Heart left ventricle (tissue), 16 donors: ENCODE data around the gene GNB3. TPM values are rescaled to one million over a fixed set of nuclear protein-coding genes. Genes with fewer than 3 reads are reported as not detected.
A peak's percentile ranks its signal among the peaks of the same experiment; 100 is the strongest.

Experiments used
- ATAC-seq, 4 donors: fragments of 200-7000 bp; cut with Tn5 transposase; one replicate each; pipeline ENCODE4 v1.9.1; 2020 to 2022; ENCODE audit warnings: moderate library complexity in 4 of 4, mild to moderate bottlenecking in 3 of 4, moderate number of reproducible peaks in 1 of 4
- DNase-seq, 5 donors: peaks; one replicate each; pipeline ENCODE4 v3.0.0-alpha.2; 2020
- H3K27ac ChIP-seq, 12 donors: fragments of 200-600 bp; sonication (generic) in 4 of 12; one replicate each; pipeline versions ENCODE4 v1.5.0 to v1.8.0; 2016 to 2022; ENCODE audit warnings: mild to moderate bottlenecking in 2 of 12
- H3K27me3 ChIP-seq, 9 donors: fragments of 200-600 bp; sonication (generic) in 2 of 9; one replicate each; pipeline versions ENCODE4 v1.5.1 to v1.8.0; 2016 to 2022; ENCODE audit warnings: mild to moderate bottlenecking in 3 of 9
- H3K36me3 ChIP-seq, 9 donors: fragments of 200-600 bp; sonication (generic) in 2 of 9; one replicate each; pipeline versions ENCODE4 v1.5.0 to v1.8.0; 2018 to 2022; ENCODE audit warnings: mild to moderate bottlenecking in 2 of 9
- H3K4me1 ChIP-seq, 12 donors: fragments of 200-600 bp; sonication (generic) in 4 of 12; one replicate each; pipeline versions ENCODE4 v1.5.0 to v1.8.0; 2016 to 2022; ENCODE audit warnings: mild to moderate bottlenecking in 3 of 12
- H3K4me3 ChIP-seq, 12 donors: fragments of 200-600 bp; sonication (generic) in 4 of 12; one replicate each; pipeline versions ENCODE4 v1.5.0 to v1.8.0; 2017 to 2022; ENCODE audit warnings: mild to moderate bottlenecking in 9 of 12, moderate library complexity in 4 of 12
- H3K9me3 ChIP-seq, 12 donors: fragments of 200-600 bp; sonication (generic) in 4 of 12; one replicate each; pipeline versions ENCODE4 v1.5.0 to v1.8.0; 2016 to 2022; ENCODE audit warnings: mild to moderate bottlenecking in 1 of 12
- CTCF ChIP-seq, 12 donors: fragments of 200-600 bp; sonication (generic) in 4 of 12; IDR thresholded peaks; one replicate each; pipeline versions ENCODE4 v1.5.0 to v1.8.0; 2018 to 2022; ENCODE audit warnings: antibody characterized with exemption in 12 of 12, mild to moderate bottlenecking in 5 of 12
- POLR2A ChIP-seq, 2 donors: fragments of 450-650 bp; IDR thresholded peaks; one replicate each; pipeline ENCODE4 v1.6.1; 2017; ENCODE audit warnings: antibody characterized with exemption in 2 of 2, mild to moderate bottlenecking in 2 of 2, moderate library complexity in 2 of 2
- WGBS, 4 donors: extraction: QIAGEN DNeasy Blood & Tissue Kit in 2 of 4; methylation state at CpG; one replicate each; pipeline versions ENCODE4 v1.1.5 to v1.1.7; 2013 to 2018; 5-methylcytosine and 5-hydroxymethylcytosine counted together
- intact Hi-C, 10 donors: fragments of 100-400 bp; cut with DNase I; formaldehyde crosslinking; loops; one replicate each; pipeline versions ENCODE4 v1.11.1 to v1.14.2; 2022
- polyA plus RNA-seq, 2 donors: library from polyadenylated mRNA; stranded (reverse); fragments of 200-250 nt; gene quantifications; one replicate each; pipeline ENCODE4 v1.2.3, GENCODE V29; 2013
- total RNA-seq, 9 donors: library from RNA; depleted of rRNA in 2 of 9; stranded (reverse); fragments of >200 nt in 2 of 9; fragmentation: NEBNext Ultra II Directional in 3 of 9; extraction: Animal tissue kit (Norgen Biotek cat#: 25700) in 3 of 9; gene quantifications; one replicate each; pipeline versions ENCODE4 v1.1.0 to v1.2.4, GENCODE V29; 2016 to 2023
- donor health status: ischemic (EF 13 %, LVEDD 7.1; RV severe dilation, severe dysfunction).
- donor health status: healthy with polysubstance abuse.
- donor health status: DM: no; HTN: yes; CAD: no.
- donor health status: DM: no; HTN: no; CAD: no.
- donor health status: ischemic (EF 25% LVEDD 6.9; RV normal size, moderate dysfunction).
- donor health status: ischemic (EF 25% LVEDD 5.7; RV mildly dilated, moderate dysfunction).
- donor health status: healthy.
- donor health status: DM: yes; HTN: yes; CAD: no.
- donor health status: ischemic (EF 35%, LVEDD 5.7; RV mildly dilated, moderate dysfunction).
- donor health status: nonischemic (EF 11% LVEDD 7.7; RV severe dilation, severe dysfunction).
- donor health status: DM: yes; HTN: yes; CAD: no.
- donor health status: PGD.
- donor health status: ischemic (EF 29% LVEDD 5.4; RV normal size, mild dysfunction).
- donor health status: nonischemic (EF 23%, LVEDD 6.1; RV moderate dilation, normal function).

Gene GNB3
- total and polyA plus RNA-seq, 11 donors, result 0.64 to 12.4 (median 6.2) TPM

GRCh38 chr12:6809056-6809455 is 31.7 kb upstream of the GNB3 start:
- H3K4me1 ChIP-seq, result peaks cover 0 to 13% (median 0%) of the 10 kb centered on the region in 12 donors
- intact Hi-C loops, result no loop called here
- no peaks in the 10 kb centered on the region for H3K27me3 ChIP-seq
- H3K27ac ChIP-seq, result no peak overlapping the region
- TF ChIP-seq POLR2A (IDR thresholded peaks at IDR 0.05) (no peak), CTCF (IDR thresholded peaks at IDR 0.05) (no peak)
- no peaks in the 10 kb centered on the region for H3K9me3 ChIP-seq
- peaks cover 0 to 11% (median 0%) of the 10 kb centered on the region in 9 donors for H3K36me3 ChIP-seq
- DNase-seq (peak in 1 of 5 donors; percentile 12), ATAC-seq (no peak)
- 77 to 81% (median 79%) methylated on average over 10 of the region's 10 CpGs for WGBS, 4 donors
- H3K4me3 ChIP-seq, result no peak overlapping the region

- DNase-seq (no peak), ATAC-seq (no peak)
- H3K27ac ChIP-seq, result no peak overlapping the region
- H3K36me3 ChIP-seq, result peaks cover 0 to 10% (median 0%) of the 10 kb centered on the region in 9 donors
- H3K27me3 ChIP-seq, result no peaks in the 10 kb centered on the region
- H3K4me3 ChIP-seq, result no peak overlapping the region
- no peaks in the 10 kb centered on the region for H3K9me3 ChIP-seq
- 85 to 89% (median 88%) methylated on average over 1 of the region's 1 CpG for WGBS, 4 donors
- peaks cover 0 to 13% (median 0%) of the 10 kb centered on the region in 12 donors for H3K4me1 ChIP-seq
- intact Hi-C loops, result no loop called here
- TF ChIP-seq CTCF (IDR thresholded peaks at IDR 0.05), result no peak
- TF ChIP-seq POLR2A (IDR thresholded peaks at IDR 0.05), result no peak
Observed at GRCh38 chr12:6810758-6811157, 30.0 kb upstream of the GNB3 start.

- 68 to 79% (median 70%) methylated on average over 4 of the region's 4 CpGs for WGBS, 4 donors
- ATAC-seq (no peak), DNase-seq (no peak)
- Histone ChIP-seq H3K4me3 (no peak overlapping the region), H3K9me3 (no peaks in the 10 kb centered on the region), H3K36me3 (peaks cover 0 to 10% (median 0%) of the 10 kb centered on the region in 9 donors), H3K27me3 (no peaks in the 10 kb centered on the region), H3K27ac (no peak overlapping the region), H3K4me1 (peaks cover 0 to 13% (median 0%) of the 10 kb centered on the region in 12 donors)
- TF ChIP-seq POLR2A (IDR thresholded peaks at IDR 0.05) (no peak), CTCF (IDR thresholded peaks at IDR 0.05) (no peak)
- intact Hi-C loops, result no loop called here
Observed at GRCh38 chr12:6813363-6813762, 27.4 kb upstream of the GNB3 start.

GRCh38 chr12:6816598-6816997 is 24.1 kb upstream of the GNB3 start:
- no peak for TF ChIP-seq CTCF (IDR thresholded peaks at IDR 0.05)
- no peak for TF ChIP-seq POLR2A (IDR thresholded peaks at IDR 0.05)
- Histone ChIP-seq H3K4me3 (no peak overlapping the region), H3K27me3 (no peaks in the 10 kb centered on the region), H3K27ac (no peak overlapping the region), H3K36me3 (peaks cover 0 to 16% (median 0%) of the 10 kb centered on the region in 9 donors), H3K9me3 (no peaks in the 10 kb centered on the region), H3K4me1 (peaks cover 0 to 19% (median 5%) of the 10 kb centered on the region in 12 donors)
- DNase-seq (peak in 1 of 5 donors; percentile 8), ATAC-seq (no peak)
- intact Hi-C loops, result no loop called here
- 60 to 70% (median 64%) methylated on average over 3 of the region's 3 CpGs for WGBS, 4 donors
